Activated naive CD8-positive, alpha-beta T cell treated with anti-CD3 and anti-CD28 coated beads for 36 hours (primary cell): Measurements from ENCODE around the gene BACE2. TPM values are rescaled to one million over a fixed set of nuclear protein-coding genes. Genes with fewer than 3 reads are reported as not detected.

Experiments
- DNase-seq: peaks from one replicate; pipeline ENCODE4 v3.0.0; 2021
- H3K27ac Mint-ChIP-seq: one replicate; pipeline ENCODE4 v1.8.0; 2022; ENCODE audit warnings: mild to moderate bottlenecking, moderate library complexity, mixed read lengths
- H3K27me3 Mint-ChIP-seq: one replicate; pipeline ENCODE4 v1.8.0; 2022; ENCODE audit warnings: mild to moderate bottlenecking, mixed read lengths
- H3K36me3 Mint-ChIP-seq: one replicate; pipeline ENCODE4 v1.8.0; 2021; ENCODE audit warnings: mild to moderate bottlenecking, mixed read lengths
- H3K4me1 Mint-ChIP-seq: one replicate; pipeline ENCODE4 v1.8.0; 2021; ENCODE audit warnings: mixed read lengths
- H3K4me3 Mint-ChIP-seq: one replicate; pipeline ENCODE4 v1.8.0; 2022; ENCODE audit warnings: mild to moderate bottlenecking, moderate library complexity, mixed read lengths
- H3K9me3 Mint-ChIP-seq: one replicate; pipeline ENCODE4 v1.8.0; 2022; ENCODE audit warnings: mixed read lengths
- total RNA-seq, 2 experiments: library from RNA; stranded (reverse); gene quantifications; one replicate each; pipeline ENCODE4 v1.2.3, GENCODE V29; 2021

Gene BACE2
- total RNA-seq, 2 experiments from 2014 or later = 1.8 to 2.0 TPM

DNA sequence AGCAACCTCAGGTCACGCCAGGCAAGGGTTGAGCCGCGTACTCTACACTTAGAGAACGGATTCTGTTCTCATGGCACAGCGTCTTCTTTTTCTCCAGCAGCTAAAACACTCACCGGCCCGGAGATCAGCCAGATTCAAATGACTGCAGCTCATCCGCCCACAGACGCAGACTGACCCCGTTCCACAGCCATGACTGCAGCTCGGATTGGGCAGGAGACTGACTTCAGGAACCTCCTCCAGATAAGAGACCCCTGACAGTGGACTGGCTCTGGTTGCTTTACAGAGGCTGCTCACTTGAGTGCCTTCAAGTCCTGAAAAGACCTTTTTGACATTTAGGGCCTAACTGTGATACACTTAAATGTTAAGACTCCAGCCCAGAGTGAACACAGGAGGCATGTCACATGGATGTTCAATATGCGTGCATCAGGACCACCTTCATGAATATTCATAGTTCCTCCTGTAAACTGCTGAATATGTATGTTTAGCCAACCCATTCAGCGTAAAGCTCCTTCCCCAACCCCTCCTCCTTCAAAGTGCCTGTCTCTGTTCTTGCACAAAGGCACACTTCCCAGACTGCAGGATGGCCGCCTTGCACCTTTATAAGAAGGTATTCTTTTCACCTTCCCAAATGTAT is 42.6 kb downstream of the BACE2 start:
- peaks cover 21% of the 10 kb centered on the region for H3K27me3 Mint-ChIP-seq
- no peaks in the 10 kb centered on the region for H3K4me1 Mint-ChIP-seq
- no peak for DNase-seq
- H3K27ac Mint-ChIP-seq = no peak overlapping the region
- no peaks in the 10 kb centered on the region for H3K36me3 Mint-ChIP-seq
- no peak overlapping the region for H3K4me3 Mint-ChIP-seq
- H3K9me3 Mint-ChIP-seq = no peaks in the 10 kb centered on the region

DNA sequence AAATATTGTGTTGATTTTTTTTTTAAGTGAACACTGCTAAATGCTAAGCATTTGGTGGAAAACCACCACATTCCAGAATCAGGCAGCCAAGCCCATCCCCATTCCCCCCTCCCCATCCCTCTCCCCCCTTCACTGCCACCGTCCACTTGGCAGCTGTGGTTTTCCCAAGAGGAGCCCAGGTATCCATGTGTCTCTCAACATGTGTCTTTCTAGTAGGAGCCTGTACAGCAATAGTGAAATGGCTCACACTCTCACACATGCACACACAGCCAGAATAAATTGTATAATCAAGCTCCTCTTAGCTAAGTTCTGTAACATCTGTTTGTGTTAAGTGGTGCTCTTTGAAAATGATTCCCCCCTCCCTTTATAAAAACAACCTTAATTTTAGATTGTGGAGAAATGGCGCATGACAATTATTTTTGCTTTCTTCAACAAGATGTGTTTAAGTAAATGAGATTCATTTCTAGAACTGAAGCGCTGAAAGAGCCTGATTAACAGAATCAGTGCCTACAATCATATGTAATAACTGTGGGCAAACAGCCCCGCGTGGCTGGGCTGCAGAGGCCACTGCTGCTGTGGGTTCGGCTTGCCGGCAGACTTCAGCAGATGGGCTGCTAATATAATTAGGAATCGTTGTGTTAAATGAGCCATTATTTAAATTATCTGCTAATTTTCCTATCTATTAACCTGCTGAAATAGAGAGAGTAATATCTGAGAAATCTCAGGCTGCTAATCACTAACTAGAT is 43.3 kb downstream of the BACE2 start:
- H3K4me3 Mint-ChIP-seq = no peak overlapping the region
- DNase-seq = no peak
- peaks cover 26% of the 10 kb centered on the region for H3K27me3 Mint-ChIP-seq

GRCh38 chr21:41213021-41213420 is 45.1 kb downstream of the BACE2 start:
- no peak overlapping the region for H3K4me3 Mint-ChIP-seq
- no peak for DNase-seq
- no peaks in the 10 kb centered on the region for H3K9me3 Mint-ChIP-seq
- peaks cover 34% of the 10 kb centered on the region for H3K27me3 Mint-ChIP-seq
- H3K36me3 Mint-ChIP-seq = no peaks in the 10 kb centered on the region
- peaks cover 4% of the 10 kb centered on the region for H3K4me1 Mint-ChIP-seq
- no peak overlapping the region for H3K27ac Mint-ChIP-seq

More for the DNA sequence above, 43.3 kb downstream of the BACE2 start:
- Mint-ChIP-seq H3K36me3 (no peaks in the 10 kb centered on the region), H3K9me3 (no peaks in the 10 kb centered on the region), H3K27ac (no peak overlapping the region), H3K4me1 (peaks cover 4% of the 10 kb centered on the region)

DNA sequence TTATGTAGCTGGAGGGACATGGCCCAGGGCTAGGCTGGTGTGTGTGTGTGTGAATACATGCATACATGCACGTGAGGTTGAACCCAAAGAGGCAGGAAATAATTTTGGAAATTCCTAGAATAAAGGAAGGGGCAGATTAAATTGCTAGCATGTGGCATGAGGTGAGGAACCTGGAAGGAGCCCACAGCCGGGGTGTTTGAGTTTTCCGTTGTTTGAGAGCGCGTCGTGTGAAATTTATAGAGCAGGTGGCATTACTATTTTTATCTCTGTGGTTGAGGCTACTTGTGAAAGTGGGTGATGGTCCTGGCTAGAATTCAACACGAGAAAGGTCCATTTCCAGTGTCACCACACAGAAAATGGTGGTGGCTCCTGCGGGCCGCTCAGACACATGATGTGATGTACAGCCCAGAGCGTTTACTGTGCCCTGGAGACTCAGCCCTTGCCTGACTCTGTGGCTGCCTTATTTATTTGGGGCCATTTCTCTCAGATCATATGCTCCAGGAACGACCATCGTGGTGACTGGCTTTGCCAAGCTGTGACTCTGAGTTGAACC is 48.0 kb downstream of the BACE2 start:
- H3K27me3 Mint-ChIP-seq = peaks cover 34% of the 10 kb centered on the region
- H3K9me3 Mint-ChIP-seq = no peaks in the 10 kb centered on the region
- H3K4me1 Mint-ChIP-seq = peaks cover 4% of the 10 kb centered on the region
- no peak overlapping the region for H3K4me3 Mint-ChIP-seq
- DNase-seq = no peak
- no peak overlapping the region for H3K27ac Mint-ChIP-seq
- H3K36me3 Mint-ChIP-seq = no peaks in the 10 kb centered on the region

GRCh38 chr21:41216486-41216885 is 48.5 kb downstream of the BACE2 start:
- Mint-ChIP-seq H3K4me3 (no peak overlapping the region), H3K36me3 (no peaks in the 10 kb centered on the region), H3K9me3 (no peaks in the 10 kb centered on the region), H3K27ac (no peak overlapping the region), H3K27me3 (peaks cover 34% of the 10 kb centered on the region), H3K4me1 (peaks cover 4% of the 10 kb centered on the region)
- DNase-seq = no peak

GRCh38 chr21:41217671-41218385 is 49.9 kb downstream of the BACE2 start:
- Mint-ChIP-seq H3K27me3 (peaks cover 33% of the 10 kb centered on the region), H3K9me3 (no peaks in the 10 kb centered on the region), H3K4me3 (no peak overlapping the region), H3K36me3 (no peaks in the 10 kb centered on the region), H3K4me1 (peaks cover 4% of the 10 kb centered on the region), H3K27ac (no peak overlapping the region)
- no peak for DNase-seq

DNA sequence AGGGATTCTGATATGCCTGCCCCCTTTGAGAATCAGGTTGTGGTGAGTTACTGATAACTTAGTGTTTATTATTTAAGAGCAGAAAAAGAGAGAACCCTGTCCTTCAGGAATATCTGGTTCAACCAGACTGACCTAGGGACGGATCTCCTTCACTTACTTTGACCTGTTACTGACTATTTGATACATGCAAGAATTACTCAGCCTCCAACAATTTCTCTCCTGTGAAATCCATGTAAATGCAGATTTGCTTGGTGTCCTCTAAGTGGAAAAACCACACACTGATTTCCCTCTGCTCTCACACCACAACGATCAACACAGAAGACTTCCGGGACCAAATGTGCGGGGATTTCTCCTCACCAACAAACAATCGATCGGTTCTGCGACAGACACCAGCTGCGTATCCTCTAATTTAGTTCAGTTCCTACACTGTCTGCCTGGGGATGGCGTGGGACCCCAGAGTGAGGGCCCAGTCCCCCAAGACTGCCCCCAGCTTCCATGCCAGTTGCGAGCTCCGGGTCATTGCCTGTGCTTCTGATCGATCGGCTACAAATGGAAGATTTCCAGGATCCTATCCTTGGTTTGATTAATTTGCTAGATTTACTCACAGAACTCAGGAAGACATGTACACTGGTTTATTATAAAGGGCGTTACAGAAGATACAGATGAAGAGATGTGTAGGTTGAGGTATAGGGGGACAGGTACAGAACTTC is 51.7 kb downstream of the BACE2 start:
- Mint-ChIP-seq H3K4me1 (peaks cover 4% of the 10 kb centered on the region), H3K4me3 (no peak overlapping the region), H3K9me3 (no peaks in the 10 kb centered on the region), H3K36me3 (no peaks in the 10 kb centered on the region), H3K27ac (no peak overlapping the region), H3K27me3 (peaks cover 24% of the 10 kb centered on the region)
- DNase-seq = no peak

GRCh38 chr21:41220208-41220733 is 52.3 kb downstream of the BACE2 start:
- Mint-ChIP-seq H3K4me1 (peaks cover 4% of the 10 kb centered on the region), H3K9me3 (no peaks in the 10 kb centered on the region), H3K27ac (no peak overlapping the region), H3K36me3 (no peaks in the 10 kb centered on the region), H3K4me3 (no peak overlapping the region), H3K27me3 (peaks cover 19% of the 10 kb centered on the region)
- no peak for DNase-seq

DNA sequence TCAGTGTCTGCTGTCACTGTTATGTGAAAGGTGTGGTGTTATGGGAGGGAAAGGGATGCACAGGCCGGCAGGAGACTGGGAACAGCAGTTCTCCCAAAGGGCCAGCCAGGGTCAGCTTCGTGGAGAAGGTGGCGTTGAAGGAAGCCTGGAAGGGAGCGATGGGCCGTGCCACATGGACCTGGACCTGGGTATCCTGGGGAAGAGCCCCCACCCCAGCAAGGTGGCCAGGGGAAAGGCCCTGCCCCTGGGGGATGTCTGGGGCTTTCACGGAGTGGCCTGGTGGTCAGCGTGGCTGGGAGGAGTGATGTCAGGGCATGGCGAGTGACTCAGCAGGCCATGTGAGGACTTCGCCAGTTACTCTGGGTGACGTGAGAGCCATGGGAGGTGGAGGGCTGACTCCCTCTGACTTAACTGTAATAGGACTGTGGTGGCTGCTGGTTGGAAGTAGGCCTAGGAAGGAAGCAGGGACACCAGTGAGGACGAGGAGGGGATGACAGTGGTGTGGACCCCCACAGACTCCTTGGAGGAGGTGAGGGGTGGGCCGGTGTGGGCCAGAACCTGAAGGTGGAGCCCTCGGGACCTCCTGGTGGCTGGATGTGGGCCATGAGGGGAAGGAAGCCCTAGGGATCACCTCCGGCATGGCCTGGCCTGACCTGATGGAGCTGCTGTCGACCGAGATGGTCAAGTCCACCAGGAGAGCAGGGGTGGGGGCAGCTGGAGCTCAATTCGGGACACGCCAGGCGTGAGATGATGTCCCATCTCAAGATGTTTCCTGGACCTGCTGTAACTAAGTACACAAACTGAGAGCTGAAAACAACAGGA is 54.5 kb downstream of the BACE2 start:
- Mint-ChIP-seq H3K4me1 (peaks cover under 1% of the 10 kb centered on the region), H3K4me3 (no peak overlapping the region), H3K27ac (peak overlapping the region; percentile 38), H3K27me3 (peaks cover 11% of the 10 kb centered on the region), H3K36me3 (no peaks in the 10 kb centered on the region), H3K9me3 (no peaks in the 10 kb centered on the region)
- no peak for DNase-seq

DNA sequence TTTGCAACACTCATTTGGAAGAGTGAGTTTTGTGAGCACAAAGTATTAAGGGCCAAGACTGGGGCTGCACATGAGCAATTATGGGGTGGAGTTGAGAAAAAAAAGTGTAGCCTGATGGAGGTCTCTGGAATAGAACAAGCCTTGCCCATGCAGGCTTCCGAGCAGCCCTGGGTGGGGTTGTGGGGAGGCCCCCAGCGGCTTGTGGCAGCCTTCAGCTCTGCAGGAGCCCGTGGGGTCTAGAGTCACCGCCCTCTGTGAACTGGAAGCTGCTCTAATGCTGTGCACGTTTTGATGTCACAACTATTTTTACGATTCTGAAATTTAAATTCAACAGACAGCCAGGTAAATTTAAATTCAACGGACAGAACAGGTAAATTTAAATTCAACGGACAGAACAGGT is 58.9 kb downstream of the BACE2 start:
- DNase-seq = no peak
- Mint-ChIP-seq H3K27me3 (peaks cover 14% of the 10 kb centered on the region), H3K36me3 (no peaks in the 10 kb centered on the region), H3K27ac (no peak overlapping the region), H3K4me3 (no peak overlapping the region), H3K4me1 (peaks cover 5% of the 10 kb centered on the region), H3K9me3 (no peaks in the 10 kb centered on the region)

- no peak for DNase-seq
- H3K36me3 Mint-ChIP-seq = no peaks in the 10 kb centered on the region
- peaks cover 14% of the 10 kb centered on the region for H3K27me3 Mint-ChIP-seq
- H3K9me3 Mint-ChIP-seq = no peaks in the 10 kb centered on the region
- peaks cover 5% of the 10 kb centered on the region for H3K4me1 Mint-ChIP-seq
- H3K4me3 Mint-ChIP-seq = no peak overlapping the region
- H3K27ac Mint-ChIP-seq = no peak overlapping the region
Measured at GRCh38 chr21:41227357-41228005, 59.5 kb downstream of the BACE2 start.

- H3K4me3 Mint-ChIP-seq = no peak overlapping the region
- H3K4me1 Mint-ChIP-seq = peaks cover 5% of the 10 kb centered on the region
- peaks cover 15% of the 10 kb centered on the region for H3K27me3 Mint-ChIP-seq
- H3K27ac Mint-ChIP-seq = no peak overlapping the region
- no peaks in the 10 kb centered on the region for H3K36me3 Mint-ChIP-seq
- no peak for DNase-seq
- no peaks in the 10 kb centered on the region for H3K9me3 Mint-ChIP-seq
Measured at GRCh38 chr21:41228006-41228370, 60.0 kb downstream of the BACE2 start.

GRCh38 chr21:41228492-41228891 is 60.5 kb downstream of the BACE2 start:
- Mint-ChIP-seq H3K9me3 (no peaks in the 10 kb centered on the region), H3K36me3 (no peaks in the 10 kb centered on the region), H3K27me3 (peaks cover 17% of the 10 kb centered on the region), H3K4me1 (peaks cover 5% of the 10 kb centered on the region), H3K4me3 (no peak overlapping the region), H3K27ac (no peak overlapping the region)
- DNase-seq = no peak

GRCh38 chr21:41228958-41229357 is 61.0 kb downstream of the BACE2 start:
- H3K36me3 Mint-ChIP-seq = no peaks in the 10 kb centered on the region
- H3K27ac Mint-ChIP-seq = no peak overlapping the region
- DNase-seq = no peak
- peaks cover 14% of the 10 kb centered on the region for H3K27me3 Mint-ChIP-seq
- H3K4me1 Mint-ChIP-seq = peaks cover 5% of the 10 kb centered on the region
- H3K4me3 Mint-ChIP-seq = no peak overlapping the region
- H3K9me3 Mint-ChIP-seq = no peaks in the 10 kb centered on the region
